Measurements from ENCODE around the gene TCFL5. TPM values are rescaled to one million over a fixed set of nuclear protein-coding genes. Genes with fewer than 3 reads are reported as not detected.

The TCFL5 gene
- total and polyA plus RNA-seq, 7 experiments from 2014 or later: 0.91 to 10.8 (median 7.0) TPM

Other genes starting within 250 kb of the TCFL5 start
- 10 to 100 TPM in 1 of 5 experiments, 1 to 10 TPM in 2, under 1 TPM in 2; 0.81 to 45.5 (median 1.4) TPM for gene SLCO4A1, start 219.3 kb downstream of the TCFL5 start, total RNA-seq
- under 1 TPM; 0.36 to 0.39 TPM for gene SLCO4A1, start 219.3 kb downstream of the TCFL5 start, polyA plus RNA-seq
- under 1 TPM in 4 of 5 experiments, not detected in 1; 0.11 to 0.78 (median 0.14) TPM for gene NTSR1, start 153.0 kb downstream of the TCFL5 start, total RNA-seq
- gene NTSR1, start 153.0 kb downstream of the TCFL5 start, polyA plus RNA-seq: not detected
- 10 to 100 TPM in 3 of 5 experiments, 1 to 10 TPM in 2; 9.4 to 15.4 (median 12.2) TPM for gene MRGBP, start 65.3 kb downstream of the TCFL5 start, total RNA-seq
- 10 to 100 TPM in 1 of 2 donors, 1 to 10 TPM in 1; 8.1 to 12.6 TPM for gene MRGBP, start 65.3 kb downstream of the TCFL5 start, polyA plus RNA-seq
- 10 to 100 TPM; 52.3 to 82.7 (median 70.5) TPM for gene OGFR, start 57.0 kb downstream of the TCFL5 start, total RNA-seq
- 10 to 100 TPM; 34.5 to 69.6 TPM for gene OGFR, start 57.0 kb downstream of the TCFL5 start, polyA plus RNA-seq
- under 1 TPM in 2 of 5 experiments, not detected in 3; 0.32 to 0.59 TPM for gene COL9A3, start 44.8 kb downstream of the TCFL5 start, total RNA-seq
- not detected for gene COL9A3, start 44.8 kb downstream of the TCFL5 start, polyA plus RNA-seq
- 100 to 1,000 TPM in 2 of 5 experiments, 10 to 100 TPM in 3; 66.1 to 139 (median 77.4) TPM for gene DIDO1, start 64.7 kb upstream of the TCFL5 start, total RNA-seq
- 10 to 100 TPM; 36.6 to 58.4 TPM for gene DIDO1, start 64.7 kb upstream of the TCFL5 start, polyA plus RNA-seq
- gene GID8, start 76.3 kb upstream of the TCFL5 start, total RNA-seq: 10 to 100 TPM; 32.1 to 48.0 (median 40.7) TPM
- 10 to 100 TPM; 19.6 to 22.9 TPM for gene GID8, start 76.3 kb upstream of the TCFL5 start, polyA plus RNA-seq
- 10 to 100 TPM in 1 of 5 experiments, 1 to 10 TPM in 4; 3.4 to 12.6 (median 5.6) TPM for gene SLC17A9, start 90.9 kb upstream of the TCFL5 start, total RNA-seq
- under 1 TPM; 0.44 to 0.63 TPM for gene SLC17A9, start 90.9 kb upstream of the TCFL5 start, polyA plus RNA-seq
- not detected for gene BHLHE23, start 145.1 kb upstream of the TCFL5 start, total RNA-seq
- gene BHLHE23, start 145.1 kb upstream of the TCFL5 start, polyA plus RNA-seq: not detected